Left cardiac atrium (tissue), 4 donors: Measurements from ENCODE around the gene TMEM138. TPM values are rescaled to one million over a fixed set of nuclear protein-coding genes. Genes with fewer than 3 reads are reported as not detected.

ENCODE experiments used
- ATAC-seq, 2 donors: fragments of 200-7000 bp; cut with Tn5 transposase; one replicate each; pipeline ENCODE4 v1.9.1; 2020; ENCODE audit warnings: mild to moderate bottlenecking in 2 of 2, moderate library complexity in 2 of 2
- DNase-seq: peaks from one replicate; pipeline ENCODE4 v3.0.0-alpha.2; 2020
- intact Hi-C, 2 donors: fragments of 100-400 bp; cut with DNase I; formaldehyde crosslinking; loops; one replicate each; pipeline versions ENCODE4 v1.14.1 to v1.15.1; 2022 to 2023
- total RNA-seq, 2 donors: library from RNA; stranded (reverse); fragmentation: NEBNext Ultra II Directional; extraction: Animal tissue kit (Norgen Biotek cat#: 25700); gene quantifications; one replicate each; pipeline ENCODE4 v1.2.1, GENCODE V29; 2021
- donor health status: DM: no; HTN: yes; CAD: no.
- donor health status: DM: no; HTN: yes; CAD: no; lungs with severe emphysema.
- donor health status: DM: yes; HTN: yes; CAD: no.
- donor health status: Dilated cardiomyopathy.

The TMEM138 gene
- total RNA-seq, 2 donors from 2014 or later, result 24.4 to 32.6 TPM

DNA sequence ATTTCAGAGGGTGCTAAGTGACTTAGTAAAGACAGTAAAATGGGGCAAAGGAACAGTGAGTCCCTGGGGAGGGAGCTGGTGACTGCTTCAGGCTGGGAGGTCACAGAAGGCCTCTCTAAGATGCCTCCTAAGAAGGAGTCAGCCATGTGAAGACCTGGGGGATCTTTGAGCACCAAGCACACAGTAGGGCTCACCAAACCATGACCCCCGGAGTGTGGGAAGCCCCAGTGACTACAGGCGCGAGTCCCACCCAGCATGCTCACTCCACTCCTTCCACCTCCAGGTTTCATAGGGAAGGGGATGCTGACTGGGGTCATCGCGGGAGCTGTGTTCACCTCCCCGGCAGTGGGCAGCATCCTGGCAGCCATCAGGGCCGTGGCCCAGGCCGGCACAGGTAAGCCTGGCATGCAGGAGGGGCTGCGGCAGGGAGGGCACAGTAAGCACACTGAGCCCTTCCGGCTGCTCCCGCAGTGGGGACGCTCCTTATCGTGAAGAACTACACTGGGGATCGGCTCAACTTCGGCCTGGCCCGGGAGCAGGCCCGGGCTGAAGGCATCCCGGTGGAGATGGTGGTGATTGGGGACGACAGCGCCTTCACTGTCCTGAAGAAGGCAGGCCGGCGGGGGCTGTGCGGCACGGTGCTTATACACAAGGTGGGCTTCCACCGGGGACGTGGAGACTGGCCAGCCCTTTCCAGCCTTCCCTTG, 23.2 kb upstream of the TMEM138 start:
- no peak for DNase-seq
- no peak for ATAC-seq
- intact Hi-C loops, result loop anchor here in 1 of 2 donors (5.0 kb wide), 1 partner anchor 48 kb away; no protein-coding TSS in a partner anchor

- intact Hi-C loops, result loop anchor here in 1 of 2 donors (5.0 kb wide), 1 partner anchor 48 kb away; no protein-coding TSS in a partner anchor
- ATAC-seq, result no peak
- no peak for DNase-seq
Observed at GRCh38 chr11:61339490-61339878, 22.7 kb upstream of the TMEM138 start.

DNA sequence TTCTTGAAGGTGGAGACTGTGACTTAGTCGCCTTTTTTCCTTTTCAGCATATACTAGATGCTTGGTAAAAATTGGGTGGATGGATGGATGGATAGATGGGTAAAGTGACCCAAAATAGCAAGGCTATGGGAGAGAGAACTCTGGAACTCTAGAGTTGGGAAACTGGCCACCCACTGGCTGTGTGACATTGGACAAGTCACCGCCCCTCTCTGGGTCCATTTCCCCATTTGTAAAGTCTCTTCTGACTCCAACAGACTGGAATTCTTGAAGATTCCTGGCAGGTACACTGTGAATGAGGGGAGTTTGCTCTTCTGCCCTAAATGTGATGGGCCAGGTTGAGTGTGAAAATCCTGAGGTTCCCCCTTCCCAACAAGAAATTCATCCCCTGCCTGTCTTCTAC, 21.2 kb upstream of the TMEM138 start:
- ATAC-seq (no peak), DNase-seq (no peak)
- intact Hi-C loops, result no loop called here

GRCh38 chr11:61341706-61342105, 20.5 kb upstream of the TMEM138 start:
- ATAC-seq, result no peak
- intact Hi-C loops, result no loop called here
- no peak for DNase-seq

DNA sequence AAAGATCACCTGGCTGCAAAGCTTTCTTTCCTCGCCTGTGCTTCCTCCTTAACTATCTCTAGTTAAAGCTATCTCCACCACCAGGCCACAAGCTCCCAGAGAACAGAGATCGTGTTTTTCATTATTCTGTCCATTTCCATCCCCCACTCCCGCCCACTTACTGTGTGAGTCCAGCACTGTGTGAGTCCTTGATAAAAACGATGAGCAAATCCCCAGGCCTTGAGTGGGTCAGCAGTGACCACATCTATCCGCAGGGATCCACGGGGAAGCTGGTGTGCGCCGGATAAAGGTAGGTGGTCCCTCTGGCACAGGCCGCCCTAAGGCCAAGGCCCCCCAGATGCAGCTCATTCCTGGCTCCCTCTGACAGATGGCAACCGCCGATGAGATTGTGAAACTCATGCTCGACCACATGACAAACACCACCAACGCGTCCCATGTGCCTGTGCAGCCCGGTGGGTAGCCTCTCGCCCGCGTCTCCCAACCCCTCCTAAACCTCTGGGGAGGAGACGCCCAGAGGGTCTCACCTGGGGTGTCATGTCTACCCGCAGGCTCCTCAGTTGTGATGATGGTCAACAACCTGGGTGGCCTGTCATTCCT, 19.9 kb upstream of the TMEM138 start:
- intact Hi-C loops, result no loop called here
- ATAC-seq (no peak), DNase-seq (no peak)

DNA sequence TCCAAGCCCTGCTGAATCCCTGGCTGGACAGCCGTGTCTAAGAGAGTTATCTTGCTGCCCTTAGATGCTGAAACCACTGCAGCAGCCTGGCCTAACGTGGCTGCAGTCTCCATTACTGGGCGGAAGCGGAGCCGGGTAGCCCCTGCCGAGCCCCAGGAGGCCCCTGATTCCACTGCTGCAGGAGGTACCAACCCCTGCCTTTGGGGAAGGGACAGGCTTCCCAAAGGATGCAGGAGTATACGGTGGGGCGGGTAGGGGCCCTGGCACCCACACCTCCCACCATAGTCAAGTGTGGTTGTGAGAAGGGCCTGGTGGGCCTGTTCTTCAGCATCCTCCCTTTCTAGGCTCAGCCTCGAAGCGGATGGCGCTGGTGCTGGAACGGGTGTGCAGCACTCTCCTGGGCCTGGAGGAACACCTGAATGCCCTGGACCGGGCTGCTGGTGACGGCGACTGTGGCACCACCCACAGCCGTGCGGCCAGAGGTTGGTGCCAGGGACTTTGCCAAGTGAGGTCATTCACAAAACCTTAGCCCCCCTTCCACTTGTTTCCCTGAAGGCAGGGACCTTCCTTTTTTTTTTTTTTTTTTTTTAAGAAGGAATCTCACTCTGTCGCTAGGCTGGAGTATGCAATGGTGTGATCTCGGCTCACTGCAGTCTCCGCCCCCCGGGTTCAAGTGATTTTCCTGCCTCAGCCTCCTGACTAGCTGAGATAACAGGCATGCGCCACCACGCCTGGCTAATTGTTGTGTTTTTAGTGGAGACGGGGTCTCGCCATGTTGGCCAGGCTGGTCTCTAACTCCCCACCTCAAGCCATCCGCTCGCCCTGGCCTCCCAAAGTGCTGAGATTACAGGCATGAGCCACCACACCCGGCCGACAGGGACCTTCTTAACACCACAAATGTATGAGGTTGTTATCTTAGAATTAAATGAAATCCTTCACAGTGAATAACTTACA, 18.1 kb upstream of the TMEM138 start:
- intact Hi-C loops, result no loop called here
- DNase-seq, result no peak
- no peak for ATAC-seq

GRCh38 chr11:61345170-61345610, 17.0 kb upstream of the TMEM138 start:
- intact Hi-C loops, result no loop called here
- peak in 1 of 2 donors; percentile 7 for ATAC-seq
- DNase-seq, result no peak

GRCh38 chr11:61345954-61346843, 16.0 kb upstream of the TMEM138 start:
- DNase-seq, result no peak

GRCh38 chr11:61347916-61348461, 14.2 kb upstream of the TMEM138 start:
- DNase-seq (peak; percentile 51), ATAC-seq (peak; percentile 45 to 76)
- intact Hi-C loops, result no loop called here

More at GRCh38 chr11:61345954-61346843, 16.0 kb upstream of the TMEM138 start:
- ATAC-seq, result no peak
- intact Hi-C loops, result no loop called here

DNA sequence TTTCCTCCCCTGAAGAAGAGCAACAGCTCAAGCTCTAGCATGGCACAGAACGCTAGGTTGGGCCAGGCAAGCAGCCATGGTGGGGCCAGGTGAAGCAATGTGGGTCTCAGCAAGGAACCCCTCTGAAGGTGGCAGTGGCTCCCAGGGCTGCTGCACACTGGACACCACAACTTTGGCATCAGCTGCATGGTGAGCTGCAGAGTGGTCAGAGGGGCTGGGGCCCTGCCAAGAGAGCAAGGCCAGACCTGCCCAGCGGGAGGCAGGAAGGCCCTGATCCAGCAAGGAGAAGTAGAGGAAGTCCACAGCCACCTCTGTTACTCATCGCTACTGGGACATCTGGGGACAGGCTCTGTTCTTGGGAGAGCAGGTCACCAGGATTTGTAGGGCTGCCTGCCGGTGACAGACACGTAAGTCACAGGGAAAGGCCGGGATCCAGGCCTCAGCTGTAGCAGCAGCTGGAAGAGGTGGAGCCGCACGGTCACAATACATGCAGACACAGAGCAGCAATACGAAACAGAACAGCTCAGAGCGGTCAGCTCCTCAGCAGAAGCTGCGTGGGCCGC, 12.9 kb upstream of the TMEM138 start:
- DNase-seq (no peak), ATAC-seq (no peak)
- intact Hi-C loops, result no loop called here

GRCh38 chr11:61349916-61350315, 12.3 kb upstream of the TMEM138 start:
- intact Hi-C loops, result no loop called here
- DNase-seq (no peak), ATAC-seq (no peak)

DNA sequence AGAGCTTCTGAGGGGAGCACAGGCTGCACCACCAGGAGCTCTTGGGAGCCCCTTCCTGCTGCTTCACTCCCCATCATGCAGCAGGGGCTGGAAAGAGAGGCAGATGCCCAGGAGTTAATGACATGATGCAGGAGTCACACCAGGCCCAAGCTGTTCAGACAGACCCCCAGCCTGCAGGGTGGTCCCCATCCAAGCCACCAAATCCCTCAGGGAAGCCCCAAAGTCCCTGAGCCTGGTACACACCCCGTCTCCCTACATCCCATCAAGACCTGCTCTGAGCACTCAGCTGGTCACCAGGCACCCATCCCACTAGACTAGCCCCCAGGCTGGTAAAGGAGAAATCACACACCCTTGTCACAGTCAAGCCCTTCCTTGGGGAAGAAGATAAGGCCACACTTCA, 11.8 kb upstream of the TMEM138 start:
- ATAC-seq, result no peak
- DNase-seq, result no peak
- intact Hi-C loops, result no loop called here

- intact Hi-C loops, result no loop called here
- ATAC-seq (no peak), DNase-seq (no peak)
Observed at GRCh38 chr11:61350803-61351202, 11.4 kb upstream of the TMEM138 start.

GRCh38 chr11:61352038-61352437, 10.1 kb upstream of the TMEM138 start:
- intact Hi-C loops, result no loop called here
- DNase-seq, result no peak

GRCh38 chr11:61353131-61354067, 8.8 kb upstream of the TMEM138 start:
- DNase-seq (no peak), ATAC-seq (peak; percentile 7 to 34)
- intact Hi-C loops, result no loop called here

More at GRCh38 chr11:61352038-61352437, 10.1 kb upstream of the TMEM138 start:
- ATAC-seq, result no peak

DNA sequence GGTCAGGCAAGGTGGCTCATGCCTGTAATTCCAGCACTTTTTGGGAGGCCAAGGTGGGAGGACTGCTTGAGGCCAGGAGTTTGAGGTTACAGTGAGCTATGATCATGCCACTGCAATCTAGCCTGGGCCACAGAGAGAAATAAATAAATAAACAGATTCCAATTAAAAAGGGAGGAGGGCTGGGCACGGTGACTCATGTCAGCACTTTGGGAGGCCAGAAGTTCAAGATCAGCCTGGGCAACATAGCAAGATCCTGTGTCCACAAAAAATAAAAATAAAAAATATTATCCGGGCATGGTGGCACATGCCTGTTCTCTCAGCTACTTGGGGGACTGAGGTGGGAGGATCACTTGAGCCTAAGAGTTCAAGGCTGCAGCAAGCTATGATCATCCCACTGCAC, 8.0 kb upstream of the TMEM138 start:
- ATAC-seq, result no peak
- no peak for DNase-seq
- intact Hi-C loops, result no loop called here

DNA sequence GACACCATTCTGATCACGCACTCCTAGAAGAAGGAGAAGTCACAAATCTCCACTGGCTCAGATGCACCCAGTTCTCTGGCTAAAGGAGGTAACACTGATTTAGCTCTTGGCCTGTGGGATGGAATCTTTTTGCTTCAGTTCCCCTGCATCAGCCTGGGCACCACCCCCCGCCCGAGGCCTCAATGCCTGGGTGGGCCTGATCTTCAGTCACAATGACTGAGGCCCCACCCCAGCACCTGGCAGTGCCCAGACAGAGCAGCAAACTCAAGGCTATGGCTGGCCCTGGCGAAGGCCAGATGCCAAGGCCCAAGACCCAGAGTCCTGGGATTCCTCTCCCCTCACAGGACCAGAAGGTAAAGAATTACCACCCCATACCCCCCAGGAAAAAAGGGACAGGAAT, 5.5 kb upstream of the TMEM138 start:
- intact Hi-C loops, result no loop called here
- DNase-seq, result no peak
- ATAC-seq, result no peak
